H9 (cell line): ENCODE measurements around the gene UTP20. TPM values are rescaled to one million over a fixed set of nuclear protein-coding genes. Genes with fewer than 3 reads are reported as not detected.

ENCODE experiments used
- DNase-seq: peaks from one replicate; pipeline ENCODE4 v3.0.0-alpha.2; 2017
- H2AFZ ChIP-seq: one replicate; pipeline ENCODE4 v1.6.1; 2013; ENCODE audit warnings: mild to moderate bottlenecking, low read length, control low read depth, moderate library complexity
- H2AK5ac ChIP-seq: 2 replicates; pipeline ENCODE4 v1.6.1; 2013; ENCODE audit warnings: low read length, control low read depth, mixed read lengths; ENCODE audit not compliant: insufficient read length
- H2BK120ac ChIP-seq: one replicate; pipeline ENCODE4 v1.6.1; 2013; ENCODE audit warnings: low read depth, mild to moderate bottlenecking, low read length, control low read depth, inconsistent platforms; ENCODE audit not compliant: poor library complexity, severe bottlenecking
- H2BK12ac ChIP-seq: 2 replicates; pipeline ENCODE4 v1.6.1; 2013; ENCODE audit warnings: low read length, control low read depth, mixed read lengths, low read depth; ENCODE audit not compliant: insufficient read length
- H2BK15ac ChIP-seq: 2 replicates; pipeline ENCODE4 v1.6.1; 2013; ENCODE audit warnings: low read depth, low read length, control low read depth
- H2BK20ac ChIP-seq: one replicate; pipeline ENCODE4 v1.6.1; 2013; ENCODE audit warnings: low read depth, mild to moderate bottlenecking, low read length, control low read depth, inconsistent platforms; ENCODE audit not compliant: poor library complexity, severe bottlenecking
- H2BK5ac ChIP-seq: 2 replicates; pipeline ENCODE4 v1.6.1; 2013; ENCODE audit warnings: low read length, control low read depth, mixed read lengths; ENCODE audit not compliant: insufficient read length
- H3K14ac ChIP-seq: 2 replicates; pipeline ENCODE4 v1.6.1; 2013; ENCODE audit warnings: low read length, control low read depth; ENCODE audit not compliant: insufficient read depth
- H3K18ac ChIP-seq: 2 replicates; pipeline ENCODE4 v1.6.1; 2013; ENCODE audit warnings: low read depth, mild to moderate bottlenecking, mixed read lengths, low read length, control low read depth; ENCODE audit not compliant: insufficient read length
- H3K23ac ChIP-seq: 2 replicates; pipeline ENCODE4 v1.6.1; 2013; ENCODE audit warnings: low read length, control low read depth, mixed read lengths, low read depth; ENCODE audit not compliant: insufficient read length
- H3K23me2 ChIP-seq: 2 replicates; pipeline ENCODE4 v1.6.1; 2013; ENCODE audit warnings: low read depth, mild to moderate bottlenecking, mixed read lengths, low read length, control low read depth; ENCODE audit not compliant: insufficient read length, poor library complexity, severe bottlenecking
- H3K27ac ChIP-seq: 2 replicates; pipeline ENCODE4 v1.5.1; 2013; ENCODE audit warnings: low read length, control low read depth, mixed read lengths, low read depth; ENCODE audit not compliant: insufficient read length
- H3K27me3 ChIP-seq: 2 replicates; pipeline ENCODE4 v1.6.1; 2013; ENCODE audit warnings: low read length, control low read depth, inconsistent platforms; ENCODE audit not compliant: insufficient read depth
- H3K4ac ChIP-seq: 2 replicates; pipeline ENCODE4 v1.6.1; 2013; ENCODE audit warnings: low read depth, mild to moderate bottlenecking, control low read depth, inconsistent platforms, low read length, moderate library complexity
- H3K4me1 ChIP-seq: 2 replicates; pipeline ENCODE4 v1.6.1; 2013; ENCODE audit warnings: low read length, control low read depth, inconsistent platforms; ENCODE audit not compliant: insufficient read depth
- H3K4me2 ChIP-seq: 2 replicates; pipeline ENCODE4 v1.6.1; 2013; ENCODE audit warnings: low read length, control low read depth, mixed read lengths; ENCODE audit not compliant: insufficient read length, insufficient read depth
- H3K56ac ChIP-seq: 2 replicates; pipeline ENCODE4 v1.6.1; 2013; ENCODE audit warnings: low read depth, mild to moderate bottlenecking, mixed read lengths, low read length, control low read depth; ENCODE audit not compliant: insufficient read length
- H3K79me1 ChIP-seq: 2 replicates; pipeline ENCODE4 v1.6.1; 2013; ENCODE audit warnings: low read depth, mild to moderate bottlenecking, moderate library complexity, low read length, control low read depth, inconsistent platforms; ENCODE audit not compliant: insufficient read depth, poor library complexity, severe bottlenecking
- H3K79me2 ChIP-seq: 2 replicates; pipeline ENCODE4 v1.6.1; 2013; ENCODE audit warnings: low read length, control low read depth, inconsistent platforms; ENCODE audit not compliant: insufficient read depth
- H3K9ac ChIP-seq: 2 replicates; pipeline ENCODE4 v1.6.1; 2013; ENCODE audit warnings: low read length, control low read depth, mixed read lengths; ENCODE audit not compliant: insufficient read length; ENCODE audit errors: extremely low read depth
- H3K9me3 ChIP-seq: one replicate; pipeline ENCODE4 v1.6.1; 2013; ENCODE audit warnings: low read depth, low read length, inconsistent platforms; ENCODE audit not compliant: control insufficient read depth
- H3T11ph ChIP-seq: one replicate; pipeline ENCODE4 v1.6.1; 2013; ENCODE audit warnings: mild to moderate bottlenecking, low read length, control low read depth, inconsistent platforms
- H4K20me1 ChIP-seq: one replicate; pipeline ENCODE4 v1.6.1; 2013; ENCODE audit not compliant: control insufficient read depth, insufficient read length, insufficient read depth
- H4K5ac ChIP-seq: 2 replicates; pipeline ENCODE4 v1.6.1; 2013; ENCODE audit warnings: low read depth, mild to moderate bottlenecking, mixed read lengths, low read length, control low read depth; ENCODE audit not compliant: insufficient read length
- H4K8ac ChIP-seq: replicated peaks from 2 replicates; pipeline ENCODE4 v1.6.1; 2013; ENCODE audit warnings: low read length, control low read depth, mixed read lengths, low read depth; ENCODE audit not compliant: insufficient read length
- H4K91ac ChIP-seq: 2 replicates; pipeline ENCODE4 v1.6.1; 2013; ENCODE audit warnings: low read depth, mild to moderate bottlenecking, moderate library complexity, mixed read lengths, low read length, control low read depth; ENCODE audit not compliant: insufficient read length
- H3K27ac Mint-ChIP-seq, 3 experiments: 2 replicates in 2 of 3; 3 replicates in 1 of 3; pipeline ENCODE4 v1.8.0; 2020 to 2021; ENCODE audit warnings: mixed read lengths in 3 of 3, mild to moderate bottlenecking in 1 of 3, moderate library complexity in 1 of 3
- H3K27me3 Mint-ChIP-seq: 2 replicates; pipeline ENCODE4 v1.8.0; 2021; ENCODE audit warnings: low read depth, mild to moderate bottlenecking, moderate library complexity, mixed read lengths
- H3K36me3 Mint-ChIP-seq, 3 experiments: 2 replicates in 2 of 3; 3 replicates in 1 of 3; pipeline ENCODE4 v1.8.0; 2020 to 2021; ENCODE audit warnings: low read depth in 3 of 3, mixed read lengths in 3 of 3; ENCODE audit not compliant: insufficient read depth in 1 of 3
- H3K4me1 Mint-ChIP-seq, 2 experiments: 2 replicates each; pipeline ENCODE4 v1.8.0; 2020; ENCODE audit warnings: mixed read lengths in 2 of 2
- H3K4me3 Mint-ChIP-seq, 2 experiments: 2 replicates in 1 of 2; 3 replicates in 1 of 2; pipeline ENCODE4 v1.8.0; 2020 to 2021; ENCODE audit warnings: mild to moderate bottlenecking in 2 of 2, mixed read lengths in 2 of 2, moderate library complexity in 1 of 2
- H3K9me3 Mint-ChIP-seq, 2 experiments: 2 replicates in 1 of 2; 3 replicates in 1 of 2; pipeline ENCODE4 v1.8.0; 2020; ENCODE audit warnings: mild to moderate bottlenecking in 2 of 2, mixed read lengths in 2 of 2, moderate library complexity in 1 of 2
- total RNA-seq: library from RNA; stranded (reverse); gene quantifications from 2 replicates; pipeline ENCODE4 v1.2.1, GENCODE V29; 2021
- TF ChIP-seq, protein P1 (sequence below): fragments of 200-600 bp; sonication (generic); conservative IDR thresholded peaks from 3 replicates; pipeline ENCODE4 v1.8.0; 2021; ENCODE audit warnings: antibody characterized with exemption, mild to moderate bottlenecking

The UTP20 gene
- total RNA-seq, 1 experiment from 2014 or later, result 38.3 TPM

DNA sequence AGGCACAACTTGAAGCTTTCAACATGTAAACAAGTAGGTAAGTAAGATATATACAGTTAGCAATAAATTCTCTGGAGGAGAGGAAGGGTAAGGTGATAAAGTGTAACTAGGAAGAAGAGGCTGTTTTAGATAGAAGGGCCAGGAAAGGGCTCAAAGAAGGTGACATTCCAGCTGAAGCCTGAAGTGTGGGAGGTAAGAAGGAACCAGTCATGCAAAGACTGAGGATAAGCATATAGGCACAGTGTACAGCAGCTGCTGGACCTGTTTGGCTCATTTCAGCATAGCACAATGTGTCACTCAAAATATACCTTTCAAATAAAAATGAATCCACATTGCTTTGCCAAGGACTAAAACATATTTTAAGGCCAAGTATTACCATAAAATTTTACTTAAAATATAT lies 156.2 kb downstream of the UTP20 start:
- Histone ChIP-seq H3K9ac (no peak overlapping the region), H2BK12ac (no peak overlapping the region), H4K20me1 (no peaks in the 10 kb centered on the region), H3K79me1 (no peaks in the 10 kb centered on the region), H3K14ac (no peak overlapping the region), H2BK5ac (no peak overlapping the region), H3K23me2 (no peaks in the 10 kb centered on the region), H3K79me2 (no peaks in the 10 kb centered on the region), H2BK20ac (no peak overlapping the region), H4K5ac (no peak overlapping the region), H4K91ac (no peak overlapping the region), H2AFZ (no peak overlapping the region), H3K4me1 (no peaks in the 10 kb centered on the region), H2BK15ac (no peak overlapping the region), H3K56ac (no peak overlapping the region), H3K27ac (no peak overlapping the region), H3K9me3 (no peaks in the 10 kb centered on the region), H3K18ac (no peak overlapping the region), H3K4me2 (no peak overlapping the region), H3K4ac (no peak overlapping the region), H3K27me3 (no peaks in the 10 kb centered on the region), H2AK5ac (no peak overlapping the region), H3K23ac (no peak overlapping the region), H3T11ph (no peak overlapping the region), H4K8ac (no peak overlapping the region), H2BK120ac (no peak overlapping the region)
- no peaks in the 10 kb centered on the region for H3K36me3 Mint-ChIP-seq
- DNase-seq, result no peak
- no peaks in the 10 kb centered on the region for H3K9me3 Mint-ChIP-seq
- no peak overlapping the region for H3K27ac Mint-ChIP-seq
- H3K27me3 Mint-ChIP-seq, result no peaks in the 10 kb centered on the region; the same call in 1 of the 2 replicates
- no peak overlapping the region for H3K4me3 Mint-ChIP-seq
- TF ChIP-seq, protein P1, sequence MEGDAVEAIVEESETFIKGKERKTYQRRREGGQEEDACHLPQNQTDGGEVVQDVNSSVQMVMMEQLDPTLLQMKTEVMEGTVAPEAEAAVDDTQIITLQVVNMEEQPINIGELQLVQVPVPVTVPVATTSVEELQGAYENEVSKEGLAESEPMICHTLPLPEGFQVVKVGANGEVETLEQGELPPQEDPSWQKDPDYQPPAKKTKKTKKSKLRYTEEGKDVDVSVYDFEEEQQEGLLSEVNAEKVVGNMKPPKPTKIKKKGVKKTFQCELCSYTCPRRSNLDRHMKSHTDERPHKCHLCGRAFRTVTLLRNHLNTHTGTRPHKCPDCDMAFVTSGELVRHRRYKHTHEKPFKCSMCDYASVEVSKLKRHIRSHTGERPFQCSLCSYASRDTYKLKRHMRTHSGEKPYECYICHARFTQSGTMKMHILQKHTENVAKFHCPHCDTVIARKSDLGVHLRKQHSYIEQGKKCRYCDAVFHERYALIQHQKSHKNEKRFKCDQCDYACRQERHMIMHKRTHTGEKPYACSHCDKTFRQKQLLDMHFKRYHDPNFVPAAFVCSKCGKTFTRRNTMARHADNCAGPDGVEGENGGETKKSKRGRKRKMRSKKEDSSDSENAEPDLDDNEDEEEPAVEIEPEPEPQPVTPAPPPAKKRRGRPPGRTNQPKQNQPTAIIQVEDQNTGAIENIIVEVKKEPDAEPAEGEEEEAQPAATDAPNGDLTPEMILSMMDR, result no peak
- no peaks in the 10 kb centered on the region for H3K4me1 Mint-ChIP-seq

Other genes with a start within 250 kb of the UTP20 start
- gene SLC5A8, start 69.9 kb upstream of the UTP20 start, total RNA-seq, result 0.07 TPM in 2 replicates
- gene ARL1, start 127.7 kb downstream of the UTP20 start, total RNA-seq, result 68.0 and 71.1 TPM in 2 replicates
- gene SPIC, start 195.2 kb downstream of the UTP20 start, total RNA-seq, result not detected in 2 replicates